ENCODE data around the gene SETX.

The SETX gene

DNA sequence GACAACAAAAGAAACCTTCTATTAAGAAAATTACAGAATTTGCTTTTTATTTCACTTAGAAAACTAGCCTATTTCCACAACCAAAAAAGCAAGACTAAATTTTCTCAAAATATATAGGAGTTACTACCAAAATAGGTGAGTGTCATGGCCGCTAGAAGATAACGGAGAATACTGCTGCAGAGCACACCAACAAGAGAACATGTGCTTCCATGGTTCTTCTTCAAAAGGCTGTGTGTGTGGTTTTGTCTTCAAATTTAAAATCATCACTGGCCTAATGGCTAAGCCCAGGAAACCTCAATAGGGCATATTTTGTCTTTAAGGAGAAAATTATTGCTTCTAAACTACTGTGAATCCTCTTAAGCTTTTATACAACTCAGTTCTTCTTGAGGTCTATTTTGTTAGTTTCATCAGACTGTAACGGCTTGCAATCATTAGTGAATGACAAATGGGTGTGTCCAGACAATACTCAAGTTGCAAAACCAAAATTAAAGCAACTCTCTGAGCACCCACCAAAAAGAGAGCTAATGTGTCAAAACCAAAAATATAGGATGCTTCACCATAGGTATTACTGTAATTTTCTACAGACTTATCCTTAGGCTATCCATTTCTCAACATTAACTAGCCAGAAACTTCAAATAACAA is 3.3 kb downstream of the SETX start:
- DNase-seq = no peak

DNA sequence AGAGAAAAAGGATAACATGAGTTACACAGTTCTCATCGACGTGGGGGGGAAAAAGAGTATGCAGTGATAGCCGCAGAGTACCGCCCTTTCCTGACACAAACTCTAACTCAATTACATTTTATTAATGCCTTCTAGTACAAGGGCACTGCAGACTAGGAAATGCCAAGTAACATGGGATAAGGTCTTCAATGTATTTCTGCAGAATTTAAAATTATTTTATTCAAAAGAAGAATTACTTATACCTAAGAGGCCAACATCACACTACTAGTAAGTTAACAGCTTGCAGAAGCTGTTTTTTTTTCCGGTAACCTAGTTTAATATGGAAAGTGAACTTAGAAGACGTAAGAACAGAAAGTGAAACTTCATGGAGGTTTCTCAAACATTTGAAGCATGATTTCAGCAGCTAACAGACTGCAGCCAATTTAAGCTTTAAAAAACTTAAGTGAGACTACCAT is 3.9 kb downstream of the SETX start:
- DNase-seq = no peak

- no peak for DNase-seq
Observed at GRCh38 chr9:132348676-132349075, 6.1 kb downstream of the SETX start.

DNA sequence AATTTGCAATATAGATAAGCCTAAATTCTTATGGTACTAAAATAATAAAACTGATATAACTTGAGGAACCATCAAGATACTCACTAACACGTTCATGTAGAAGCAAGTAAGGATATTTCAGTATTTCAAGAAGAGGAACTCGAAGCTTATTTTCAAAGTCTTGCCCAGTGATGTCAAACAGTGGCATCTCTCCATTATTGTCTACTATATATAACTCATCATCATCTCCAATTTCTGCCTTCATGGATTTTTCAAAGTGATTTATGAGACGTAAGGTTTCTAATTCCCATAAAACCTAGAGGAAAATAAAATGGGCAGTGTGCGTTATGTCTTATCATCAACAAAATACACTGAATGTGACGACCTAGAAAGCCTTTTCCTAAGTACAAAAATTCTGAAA is 8.6 kb downstream of the SETX start:
- DNase-seq = no peak

GRCh38 chr9:132341177-132341840 is 13.5 kb downstream of the SETX start:
- no peak for DNase-seq

DNA sequence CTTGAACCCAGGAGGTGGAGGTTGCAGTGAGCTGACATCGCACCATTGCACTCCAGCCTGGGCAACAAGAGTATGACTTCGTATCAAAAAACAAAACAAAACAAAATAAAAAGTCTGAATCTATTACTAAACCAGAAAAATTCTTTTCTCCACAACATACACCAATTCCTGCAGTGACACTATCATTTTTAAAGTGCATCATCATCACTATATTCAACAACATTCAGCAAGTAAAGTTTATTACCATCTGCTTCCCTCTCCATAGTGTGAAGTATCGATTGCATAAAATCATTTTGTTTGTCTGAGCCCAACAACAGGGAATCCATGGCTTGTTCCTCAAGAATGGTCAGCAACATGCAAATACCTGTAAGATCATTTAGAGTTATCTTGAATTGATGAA is 20.4 kb downstream of the SETX start:
- no peak for DNase-seq

DNA sequence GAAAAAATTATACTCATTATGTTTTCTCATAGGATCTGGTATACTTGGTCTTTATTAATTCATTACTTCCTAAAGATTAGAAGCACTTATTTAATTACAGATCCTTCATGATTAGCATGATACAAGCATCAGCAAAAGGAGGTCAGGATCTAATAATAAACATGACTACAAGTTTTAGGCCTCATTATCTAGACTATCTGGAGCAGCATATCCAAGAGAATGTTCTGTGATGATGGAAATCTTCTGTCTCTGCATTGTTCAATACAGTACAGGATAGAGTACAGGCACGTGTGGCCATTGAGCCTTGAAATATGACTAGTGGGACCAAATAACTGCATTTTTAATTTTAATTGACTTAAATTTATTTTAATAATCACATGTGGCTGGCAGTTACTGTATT is 21.2 kb downstream of the SETX start:
- no peak for DNase-seq

GRCh38 chr9:132328580-132328979 is 26.2 kb downstream of the SETX start:
- DNase-seq = no peak

- DNase-seq = no peak
Observed at GRCh38 chr9:132327537-132327936, 27.2 kb downstream of the SETX start.

DNA sequence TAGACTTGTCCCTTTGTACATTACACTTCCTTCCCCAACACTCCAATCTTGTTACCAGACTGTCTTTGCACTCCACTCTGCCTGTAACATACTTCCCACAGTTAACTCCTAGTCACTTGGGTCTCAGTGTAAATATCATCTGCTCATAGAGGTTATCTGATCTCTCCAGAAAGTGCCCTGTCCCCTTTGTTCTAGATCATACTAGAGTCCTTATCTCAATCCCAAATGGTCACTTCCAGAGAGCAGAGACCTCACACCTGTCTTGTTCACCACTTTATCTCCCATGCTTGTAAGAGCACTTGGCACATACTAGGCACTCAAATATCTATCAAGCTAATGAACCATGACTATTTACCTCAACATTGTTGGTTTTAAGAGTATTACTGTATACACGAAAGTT is 30.4 kb downstream of the SETX start:
- no peak for DNase-seq

- DNase-seq = no peak
Observed at GRCh38 chr9:132319421-132320110, 35.2 kb downstream of the SETX start.

- DNase-seq = no peak
Observed at GRCh38 chr9:132312873-132313272, 41.9 kb downstream of the SETX start.

GRCh38 chr9:132312426-132312825 is 42.4 kb downstream of the SETX start:
- no peak for DNase-seq

- no peak for DNase-seq
Observed at GRCh38 chr9:132311978-132312377, 42.8 kb downstream of the SETX start.

- DNase-seq = no peak
Observed at GRCh38 chr9:132309056-132309455, 45.7 kb downstream of the SETX start.

DNA sequence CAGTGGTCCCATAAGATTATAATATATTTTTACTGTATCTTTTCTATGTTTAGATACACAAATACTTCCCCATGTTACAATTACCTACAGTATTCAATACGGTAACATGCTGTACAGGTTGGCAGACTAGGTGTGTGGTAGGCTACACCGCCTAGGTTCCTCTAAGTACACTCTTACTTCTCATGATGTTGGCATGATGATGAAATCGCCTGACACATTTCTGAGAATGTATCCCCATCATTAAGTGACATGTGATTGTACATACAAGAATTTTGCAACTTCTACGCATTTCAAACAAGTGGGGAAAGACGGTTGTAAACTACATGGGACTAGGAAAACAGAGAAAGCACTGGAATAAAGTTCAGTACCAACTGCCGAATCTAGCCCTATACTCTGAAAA is 53.3 kb downstream of the SETX start:
- no peak for DNase-seq

DNA sequence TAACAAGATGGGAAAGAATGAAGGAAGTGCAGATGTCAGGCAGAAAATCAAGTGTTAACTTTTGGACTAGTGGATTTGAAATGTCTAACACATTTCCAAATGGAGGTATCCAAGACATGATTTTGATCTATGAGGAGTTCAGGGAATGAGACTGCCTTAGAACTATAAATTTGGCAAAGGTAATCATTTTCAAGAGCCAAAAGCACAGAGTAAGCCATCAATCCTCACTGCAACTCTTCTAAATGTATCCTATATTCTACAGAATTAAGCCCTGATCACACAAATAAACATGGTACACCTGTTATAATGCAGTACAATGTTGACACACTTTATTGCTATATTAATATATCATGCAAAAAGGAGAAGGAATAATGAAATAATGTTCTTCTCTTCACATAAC is 55.6 kb downstream of the SETX start:
- no peak for DNase-seq

DNA sequence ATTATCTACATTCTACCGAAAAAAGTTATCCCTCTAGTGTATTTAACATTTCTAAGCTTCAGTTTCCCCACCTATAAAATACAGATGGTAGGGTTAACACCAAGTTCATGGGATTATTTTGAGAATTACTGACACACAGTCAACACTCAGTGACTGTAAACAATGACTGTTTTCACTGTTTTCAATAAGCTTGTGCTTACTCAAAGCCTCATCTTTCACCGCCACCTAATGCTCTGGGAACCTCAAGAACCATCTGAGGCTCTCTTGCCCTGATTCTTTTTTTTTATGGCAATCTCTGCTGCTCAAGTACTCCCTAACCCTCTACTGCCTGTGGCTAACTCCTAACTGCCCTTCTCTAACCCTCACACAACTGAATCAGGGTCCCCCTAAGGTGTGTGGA is 59.6 kb downstream of the SETX start:
- DNase-seq = no peak

DNA sequence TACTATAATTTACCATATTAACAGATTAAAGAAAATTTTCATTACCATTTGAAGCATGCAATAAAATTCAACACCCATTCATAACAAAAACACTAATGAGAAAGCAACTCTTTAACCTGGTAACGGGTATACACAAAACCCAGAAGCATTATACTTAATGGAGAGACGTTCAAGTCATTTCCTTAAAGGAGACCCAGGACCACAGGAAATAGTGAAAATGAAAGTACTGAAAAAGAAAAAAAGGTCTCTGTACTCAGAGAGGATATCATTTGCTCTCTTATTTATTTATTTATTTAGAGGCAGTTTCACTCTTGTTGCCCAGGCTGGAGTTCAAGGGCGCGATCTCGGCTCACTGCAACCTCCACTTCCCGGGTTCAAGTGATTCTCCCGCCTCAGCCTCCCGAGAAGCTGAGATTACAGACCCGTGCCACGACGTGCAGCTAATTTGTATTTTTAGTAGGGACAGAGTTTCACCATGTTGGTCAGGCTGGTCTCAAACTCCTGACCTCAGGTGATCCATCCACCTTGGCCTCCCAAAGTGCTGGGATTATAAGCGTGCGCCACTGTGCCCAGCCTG is 61.6 kb downstream of the SETX start:
- DNase-seq = no peak

GRCh38 chr9:132288966-132289365 is 65.8 kb downstream of the SETX start:
- no peak for DNase-seq

- DNase-seq = no peak
Observed at GRCh38 chr9:132288361-132288760, 66.4 kb downstream of the SETX start.

DNA sequence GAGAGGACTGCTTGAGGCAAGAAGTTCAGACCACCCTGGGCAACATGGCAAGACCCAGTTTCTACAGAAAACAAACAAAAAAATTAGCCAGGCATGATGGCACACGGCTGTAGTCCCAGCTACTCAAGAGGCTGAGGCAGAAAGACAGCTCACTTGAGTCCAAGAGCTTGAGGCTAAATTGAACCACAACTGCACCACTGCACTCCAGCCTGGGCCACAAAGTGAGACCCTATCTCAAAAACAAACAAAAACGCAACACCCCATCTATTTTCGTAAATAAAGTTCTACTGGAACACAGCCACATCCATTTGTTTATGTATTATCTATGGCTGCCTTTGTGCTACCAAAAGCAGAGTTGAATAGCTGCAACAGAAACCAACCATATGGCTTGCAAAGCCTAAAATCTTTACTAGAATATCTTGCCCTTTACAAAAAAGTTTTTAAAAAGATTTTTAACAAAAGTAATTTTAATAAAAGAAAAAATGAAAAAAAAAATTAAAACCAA is 67.5 kb downstream of the SETX start:
- no peak for DNase-seq

DNA sequence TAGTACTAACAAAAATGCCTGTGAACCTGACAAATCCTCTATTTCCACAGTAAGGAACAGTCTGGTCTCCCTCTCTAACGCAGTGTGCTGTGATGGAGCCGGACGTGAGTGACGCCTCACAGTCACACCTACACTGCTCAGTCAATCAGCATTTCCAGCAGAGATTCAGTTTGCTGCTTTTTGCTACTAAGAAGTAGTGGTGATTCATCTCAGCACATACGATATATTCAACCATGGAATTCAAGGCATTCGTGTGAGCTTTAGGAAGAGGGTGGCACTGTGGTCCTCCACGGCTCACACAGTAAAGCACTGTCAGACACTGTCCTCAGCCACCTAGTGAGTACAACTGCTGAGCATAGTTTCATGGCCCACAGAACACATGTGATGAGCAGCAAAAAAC is 70.9 kb downstream of the SETX start:
- no peak for DNase-seq

DNA sequence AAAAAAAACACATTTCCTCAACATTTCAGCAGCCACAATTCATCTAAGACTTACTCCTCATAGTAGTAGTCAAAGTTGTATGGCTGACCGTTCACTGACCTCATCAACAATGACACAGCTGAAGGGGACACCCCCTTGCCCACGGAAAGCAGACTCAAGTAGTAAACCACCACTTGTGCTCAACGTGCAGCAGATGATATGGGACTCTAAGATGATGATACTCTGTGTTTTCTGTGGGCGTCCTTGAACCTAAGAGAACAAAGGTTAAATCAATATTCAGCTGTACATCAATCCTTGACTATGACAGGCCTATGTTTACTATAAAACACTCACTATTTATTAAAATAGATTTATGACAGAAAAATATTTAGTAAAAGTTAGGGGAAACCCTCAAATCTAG is 71.6 kb downstream of the SETX start:
- DNase-seq = no peak

Data from retina (tissue), 1 donor.